GM18499 (cell line): ENCODE data around the gene ACOX2.

Experiments used
- ATAC-seq: cut with Tn5 transposase; IDR thresholded peaks from one replicate; pipeline ENCODE4 v1.9.1; 2021; ENCODE audit warnings: moderate number of reproducible peaks; ENCODE audit not compliant: insufficient read depth, unreplicated experiment

ACOX2 gene

GRCh38 chr3:58478781-58479180, 58.2 kb downstream of the ACOX2 start:
- no peak for ATAC-seq

- ATAC-seq, result no peak
Measured at GRCh38 chr3:58474967-58475578, 61.9 kb downstream of the ACOX2 start.

GRCh38 chr3:58474348-58474911, 62.6 kb downstream of the ACOX2 start:
- no peak for ATAC-seq

GRCh38 chr3:58473275-58473674, 63.7 kb downstream of the ACOX2 start:
- no peak for ATAC-seq

- ATAC-seq, result no peak
Measured at GRCh38 chr3:58471025-58471887, 65.7 kb downstream of the ACOX2 start.

GRCh38 chr3:58470363-58471024, 66.5 kb downstream of the ACOX2 start:
- no peak for ATAC-seq

GRCh38 chr3:58469096-58469495, 67.9 kb downstream of the ACOX2 start:
- ATAC-seq, result no peak

- no peak for ATAC-seq
Measured at GRCh38 chr3:58466899-58467563, 70.0 kb downstream of the ACOX2 start.

- ATAC-seq, result no peak
Measured at GRCh38 chr3:58464866-58465265, 72.1 kb downstream of the ACOX2 start.

- no peak for ATAC-seq
Measured at GRCh38 chr3:58463942-58464271, 73.1 kb downstream of the ACOX2 start.

GRCh38 chr3:58463181-58463941, 73.6 kb downstream of the ACOX2 start:
- ATAC-seq, result peak; percentile 74

- no peak for ATAC-seq
Measured at GRCh38 chr3:58462829-58463180, 74.2 kb downstream of the ACOX2 start.

- ATAC-seq, result no peak
Measured at GRCh38 chr3:58459160-58459559, 77.8 kb downstream of the ACOX2 start.
